Measurements from ENCODE around the gene TM4SF1. TPM values are rescaled to one million over a fixed set of nuclear protein-coding genes. Genes with fewer than 3 reads are reported as not detected.

Gene TM4SF1
- total RNA-seq, 1 donor from 2014 or later, result 28.9 TPM

GRCh38 chr3:149407898-149408297 lies 30.4 kb upstream of the TM4SF1 start:
- DNase-seq (ENCODE audit: low read depth) (peak; percentile 67), FAIRE-seq (no peak)
- H3K4me1 ChIP-seq (ENCODE audit: insufficient read depth, low read length), result peaks cover 8% of the 10 kb centered on the region
- no peak overlapping the region for H3K4me3 ChIP-seq (ENCODE audit: insufficient read depth, low read depth, low read length)
- H2AFZ ChIP-seq (ENCODE audit: low read depth, low read length), result no peak overlapping the region
- Mint-ChIP-seq H3K4me1 (ENCODE audit: low read depth, unreplicated experiment) (peaks cover 17% of the 10 kb centered on the region), H3K36me3 (ENCODE audit: low read depth, unreplicated experiment) (no peaks in the 10 kb centered on the region), H3K27ac (ENCODE audit: unreplicated experiment) (peak overlapping the region; percentile 62), H3K27me3 (ENCODE audit: low read depth, unreplicated experiment) (no peaks in the 10 kb centered on the region), H3K9me3 (ENCODE audit: unreplicated experiment) (no peaks in the 10 kb centered on the region), H3K4me3 (ENCODE audit: unreplicated experiment) (no peak overlapping the region)
- no peaks in the 10 kb centered on the region for H4K20me1 ChIP-seq (ENCODE audit: insufficient read depth, low read length)
- H3K27me3 ChIP-seq (ENCODE audit: insufficient read depth, low read length), result no peaks in the 10 kb centered on the region
- H3K4me2 ChIP-seq (ENCODE audit: low read length), result peak overlapping the region; percentile 23
- no peaks in the 10 kb centered on the region for H3K9me3 ChIP-seq (ENCODE audit: insufficient read depth, low read depth, low read length)
- H3K36me3 ChIP-seq (ENCODE audit: insufficient read depth, low read length), result no peaks in the 10 kb centered on the region
- H3K27ac ChIP-seq (ENCODE audit: low read depth, low read length), result no peak overlapping the region
- no peak overlapping the region for H3K9ac ChIP-seq (ENCODE audit: low read length)
- TF ChIP-seq CTCF (IDR thresholded peaks at IDR 0.05; ENCODE audit: insufficient read depth, low read depth, low read length) (no peak), EZH2 (IDR thresholded peaks at IDR 0.05; ENCODE audit: insufficient read depth, low read length) (no peak)
- H3K79me2 ChIP-seq (ENCODE audit: insufficient read depth, low read length), result no peaks in the 10 kb centered on the region

DNA sequence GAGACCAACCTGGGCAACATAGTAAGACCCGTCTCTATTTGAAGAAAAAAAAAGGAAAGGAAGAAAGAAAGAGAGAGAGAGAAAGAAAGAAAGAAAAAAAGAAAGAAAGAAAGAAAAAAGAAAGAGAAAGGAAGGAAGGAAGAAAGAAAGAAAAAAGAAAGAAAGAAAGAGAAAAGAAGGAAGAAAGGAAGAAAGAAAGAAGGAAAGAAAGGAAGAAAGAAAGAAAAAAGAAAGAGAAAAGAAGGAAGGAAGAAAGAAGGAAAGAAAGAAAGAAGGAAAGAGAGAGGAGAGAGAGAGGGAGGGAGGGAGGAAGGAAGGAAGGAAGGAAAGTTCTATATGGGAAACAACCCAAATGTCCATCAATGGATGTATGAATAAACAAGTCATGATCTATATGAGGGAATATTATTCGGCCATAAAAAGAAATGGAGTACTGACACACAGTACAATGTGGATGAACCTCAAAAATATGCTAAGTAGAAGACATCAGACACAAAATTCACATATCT lies 28.8 kb upstream of the TM4SF1 start:
- Mint-ChIP-seq H3K27ac (ENCODE audit: unreplicated experiment) (no peak overlapping the region), H3K36me3 (ENCODE audit: low read depth, unreplicated experiment) (no peaks in the 10 kb centered on the region)
- no peak overlapping the region for H3K9ac ChIP-seq (ENCODE audit: low read length)

More for the DNA sequence above, 28.8 kb upstream of the TM4SF1 start:
- Mint-ChIP-seq H3K4me3 (ENCODE audit: unreplicated experiment) (no peak overlapping the region), H3K9me3 (ENCODE audit: unreplicated experiment) (no peaks in the 10 kb centered on the region), H3K4me1 (ENCODE audit: low read depth, unreplicated experiment) (peaks cover 18% of the 10 kb centered on the region), H3K27me3 (ENCODE audit: low read depth, unreplicated experiment) (no peaks in the 10 kb centered on the region)
- peaks cover 14% of the 10 kb centered on the region for H3K4me1 ChIP-seq (ENCODE audit: insufficient read depth, low read length)
- H2AFZ ChIP-seq (ENCODE audit: low read depth, low read length), result no peak overlapping the region
- no peak for DNase-seq (ENCODE audit: low read depth)
- no peaks in the 10 kb centered on the region for H3K79me2 ChIP-seq (ENCODE audit: insufficient read depth, low read length)
- no peaks in the 10 kb centered on the region for H3K36me3 ChIP-seq (ENCODE audit: insufficient read depth, low read length)
- TF ChIP-seq CTCF (IDR thresholded peaks at IDR 0.05; ENCODE audit: insufficient read depth, low read depth, low read length) (no peak), EZH2 (IDR thresholded peaks at IDR 0.05; ENCODE audit: insufficient read depth, low read length) (no peak)
- no peak overlapping the region for H3K4me3 ChIP-seq (ENCODE audit: insufficient read depth, low read depth, low read length)
- H3K27me3 ChIP-seq (ENCODE audit: insufficient read depth, low read length), result no peaks in the 10 kb centered on the region
- H3K4me2 ChIP-seq (ENCODE audit: low read length), result no peak overlapping the region
- no peak overlapping the region for H3K27ac ChIP-seq (ENCODE audit: low read depth, low read length)
- H3K9me3 ChIP-seq (ENCODE audit: insufficient read depth, low read depth, low read length), result no peaks in the 10 kb centered on the region
- FAIRE-seq, result no peak
- no peaks in the 10 kb centered on the region for H4K20me1 ChIP-seq (ENCODE audit: insufficient read depth, low read length)
